ENCODE data around the gene FAM53B.

GRCh38 chr10:124641282-124642087 is 102.7 kb downstream of the FAM53B start:
- TF ChIP-seq CTCF (conservative IDR thresholded peaks at IDR 0.05; ENCODE audit: low read length) = no peak
- no peak for TF ChIP-seq EZH2phosphoT487 (IDR thresholded peaks at IDR 0.05; ENCODE audit: borderline replicate concordance, low read depth, low read length)
